ENCODE results near the gene GOLT1A. TPM values are rescaled to one million over a fixed set of nuclear protein-coding genes. Genes with fewer than 3 reads are reported as not detected.
"Not testable (repeated sequence)": the region's sequence is repeated elsewhere in the genome, so short reads cannot be mapped to it uniquely, and the experiment has no call there.

GOLT1A gene
- total RNA-seq, 1 donor from 2014 or later: 0.50 TPM

GRCh38 chr1:204238520-204238919 lies 24.7 kb upstream of the GOLT1A start:
- H3K27me3 Mint-ChIP-seq (ENCODE audit: low read depth, unreplicated experiment): peaks cover 17% of the 10 kb centered on the region
- not testable (repeated sequence) for H3K9me3 ChIP-seq (ENCODE audit: insufficient read depth, low read depth, low read length); H3K4me1 Mint-ChIP-seq (ENCODE audit: low read depth, unreplicated experiment); H3K4me3 ChIP-seq (ENCODE audit: insufficient read depth, low read depth, low read length); H3K27ac Mint-ChIP-seq (ENCODE audit: unreplicated experiment); H3K27ac ChIP-seq (ENCODE audit: low read depth, low read length); H3K4me2 ChIP-seq (ENCODE audit: low read length); H3K4me1 ChIP-seq (ENCODE audit: insufficient read depth, low read length); H3K36me3 ChIP-seq (ENCODE audit: insufficient read depth, low read length); H2AFZ ChIP-seq (ENCODE audit: low read depth, low read length); H4K20me1 ChIP-seq (ENCODE audit: insufficient read depth, low read length); H3K79me2 ChIP-seq (ENCODE audit: insufficient read depth, low read length); H3K36me3 Mint-ChIP-seq (ENCODE audit: low read depth, unreplicated experiment); FAIRE-seq; DNase-seq (ENCODE audit: low read depth); H3K9ac ChIP-seq (ENCODE audit: low read length); H3K27me3 ChIP-seq (ENCODE audit: insufficient read depth, low read length); H3K4me3 Mint-ChIP-seq (ENCODE audit: unreplicated experiment)
- H3K9me3 Mint-ChIP-seq (ENCODE audit: unreplicated experiment): peaks cover 17% of the 10 kb centered on the region

- Mint-ChIP-seq H3K27me3 (ENCODE audit: low read depth, unreplicated experiment) (peaks cover 16% of the 10 kb centered on the region), H3K9me3 (ENCODE audit: unreplicated experiment) (peaks cover 17% of the 10 kb centered on the region)
- H3K9me3 ChIP-seq (ENCODE audit: insufficient read depth, low read depth, low read length); H3K4me3 Mint-ChIP-seq (ENCODE audit: unreplicated experiment); H3K4me3 ChIP-seq (ENCODE audit: insufficient read depth, low read depth, low read length); H3K4me1 ChIP-seq (ENCODE audit: insufficient read depth, low read length); FAIRE-seq; H3K36me3 Mint-ChIP-seq (ENCODE audit: low read depth, unreplicated experiment); H3K79me2 ChIP-seq (ENCODE audit: insufficient read depth, low read length); H3K27me3 ChIP-seq (ENCODE audit: insufficient read depth, low read length); H3K27ac Mint-ChIP-seq (ENCODE audit: unreplicated experiment); H2AFZ ChIP-seq (ENCODE audit: low read depth, low read length); H3K27ac ChIP-seq (ENCODE audit: low read depth, low read length); H4K20me1 ChIP-seq (ENCODE audit: insufficient read depth, low read length); H3K9ac ChIP-seq (ENCODE audit: low read length); H3K4me2 ChIP-seq (ENCODE audit: low read length); DNase-seq (ENCODE audit: low read depth); H3K4me1 Mint-ChIP-seq (ENCODE audit: low read depth, unreplicated experiment); H3K36me3 ChIP-seq (ENCODE audit: insufficient read depth, low read length): not testable (repeated sequence)
Measured at GRCh38 chr1:204237515-204237914, 23.7 kb upstream of the GOLT1A start.

DNA sequence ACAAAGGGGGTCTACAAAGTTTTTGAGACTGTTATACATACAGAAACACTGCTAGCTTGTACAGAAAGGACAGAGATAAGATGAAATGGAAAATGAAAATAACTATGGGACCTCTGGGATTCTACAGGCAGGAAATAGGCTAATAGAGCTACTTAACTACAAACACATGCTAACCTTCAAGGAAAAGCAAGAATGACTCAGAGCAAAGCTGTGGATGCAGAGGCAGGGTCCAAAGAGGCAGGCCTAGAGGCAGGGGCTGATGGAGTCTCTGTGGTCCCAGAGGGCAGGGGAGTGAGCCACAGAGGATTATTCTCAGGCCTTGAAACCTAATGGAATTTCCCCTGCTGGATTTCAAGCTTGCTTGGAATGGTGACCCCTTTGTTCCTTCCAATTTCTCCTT lies 18.7 kb upstream of the GOLT1A start:
- no peak for TF ChIP-seq EZH2 (IDR thresholded peaks at IDR 0.05; ENCODE audit: insufficient read depth, low read length)
- no peak for TF ChIP-seq CTCF (IDR thresholded peaks at IDR 0.05; ENCODE audit: insufficient read depth, low read depth, low read length)
- no peak overlapping the region for H3K4me3 ChIP-seq (ENCODE audit: insufficient read depth, low read depth, low read length)
- H3K4me2 ChIP-seq (ENCODE audit: low read length): no peak overlapping the region
- H2AFZ ChIP-seq (ENCODE audit: low read depth, low read length): no peak overlapping the region
- DNase-seq (ENCODE audit: low read depth) (no peak), FAIRE-seq (no peak)
- H3K9ac ChIP-seq (ENCODE audit: low read length): no peak overlapping the region
- Mint-ChIP-seq H3K27me3 (ENCODE audit: low read depth, unreplicated experiment) (peaks cover 19% of the 10 kb centered on the region), H3K4me3 (ENCODE audit: unreplicated experiment) (no peak overlapping the region), H3K27ac (ENCODE audit: unreplicated experiment) (no peak overlapping the region), H3K36me3 (ENCODE audit: low read depth, unreplicated experiment) (peaks cover 4% of the 10 kb centered on the region), H3K9me3 (ENCODE audit: unreplicated experiment) (peaks cover 15% of the 10 kb centered on the region), H3K4me1 (ENCODE audit: low read depth, unreplicated experiment) (no peaks in the 10 kb centered on the region)
- H3K9me3 ChIP-seq (ENCODE audit: insufficient read depth, low read depth, low read length): no peaks in the 10 kb centered on the region
- H3K27ac ChIP-seq (ENCODE audit: low read depth, low read length): no peak overlapping the region
- H3K79me2 ChIP-seq (ENCODE audit: insufficient read depth, low read length): no peaks in the 10 kb centered on the region
- H4K20me1 ChIP-seq (ENCODE audit: insufficient read depth, low read length): no peaks in the 10 kb centered on the region
- H3K4me1 ChIP-seq (ENCODE audit: insufficient read depth, low read length): no peaks in the 10 kb centered on the region
- H3K36me3 ChIP-seq (ENCODE audit: insufficient read depth, low read length): no peaks in the 10 kb centered on the region
- H3K27me3 ChIP-seq (ENCODE audit: insufficient read depth, low read length): no peaks in the 10 kb centered on the region

DNA sequence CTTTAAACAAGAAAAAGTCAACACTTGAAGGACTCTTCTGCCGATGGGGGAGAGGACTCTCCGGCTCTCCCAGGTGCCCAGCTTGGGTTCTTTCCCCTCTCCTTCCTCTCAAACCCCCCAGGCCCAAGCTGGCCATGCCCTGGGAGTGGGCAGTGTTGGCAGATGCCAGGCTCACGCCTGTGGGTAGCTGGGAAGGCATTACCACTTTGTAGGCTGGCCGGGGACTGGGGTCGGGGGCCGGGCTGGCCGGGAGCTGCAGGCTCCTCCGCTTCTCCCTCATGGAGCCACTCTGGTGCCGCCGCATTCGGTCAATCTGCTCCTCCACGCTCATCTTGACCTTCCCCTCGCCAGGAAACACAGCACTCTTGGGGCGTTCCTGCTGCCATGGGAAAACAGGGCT lies 16.4 kb upstream of the GOLT1A start:
- Histone ChIP-seq H3K4me3 (ENCODE audit: insufficient read depth, low read depth, low read length) (no peak overlapping the region), H3K9me3 (ENCODE audit: insufficient read depth, low read depth, low read length) (no peaks in the 10 kb centered on the region), H3K27me3 (ENCODE audit: insufficient read depth, low read length) (no peaks in the 10 kb centered on the region), H3K36me3 (ENCODE audit: insufficient read depth, low read length) (no peaks in the 10 kb centered on the region), H2AFZ (ENCODE audit: low read depth, low read length) (no peak overlapping the region), H3K9ac (ENCODE audit: low read length) (no peak overlapping the region), H3K27ac (ENCODE audit: low read depth, low read length) (no peak overlapping the region), H4K20me1 (ENCODE audit: insufficient read depth, low read length) (no peaks in the 10 kb centered on the region), H3K79me2 (ENCODE audit: insufficient read depth, low read length) (no peaks in the 10 kb centered on the region), H3K4me2 (ENCODE audit: low read length) (no peak overlapping the region), H3K4me1 (ENCODE audit: insufficient read depth, low read length) (peaks cover 3% of the 10 kb centered on the region)
- H3K27ac Mint-ChIP-seq (ENCODE audit: unreplicated experiment): no peak overlapping the region
- peaks cover 13% of the 10 kb centered on the region for H3K27me3 Mint-ChIP-seq (ENCODE audit: low read depth, unreplicated experiment)
- H3K36me3 Mint-ChIP-seq (ENCODE audit: low read depth, unreplicated experiment): no peaks in the 10 kb centered on the region
- TF ChIP-seq EZH2 (IDR thresholded peaks at IDR 0.05; ENCODE audit: insufficient read depth, low read length): no peak
- TF ChIP-seq CTCF (IDR thresholded peaks at IDR 0.05; ENCODE audit: insufficient read depth, low read depth, low read length): no peak
- no peak for FAIRE-seq
- no peak for DNase-seq (ENCODE audit: low read depth)
- no peaks in the 10 kb centered on the region for H3K4me1 Mint-ChIP-seq (ENCODE audit: low read depth, unreplicated experiment)
- peaks cover 5% of the 10 kb centered on the region for H3K9me3 Mint-ChIP-seq (ENCODE audit: unreplicated experiment)
- H3K4me3 Mint-ChIP-seq (ENCODE audit: unreplicated experiment): no peak overlapping the region

Data from astrocyte (in vitro differentiated cells and primary cell).